ENCODE measurements around the gene ZBTB1.

DNA sequence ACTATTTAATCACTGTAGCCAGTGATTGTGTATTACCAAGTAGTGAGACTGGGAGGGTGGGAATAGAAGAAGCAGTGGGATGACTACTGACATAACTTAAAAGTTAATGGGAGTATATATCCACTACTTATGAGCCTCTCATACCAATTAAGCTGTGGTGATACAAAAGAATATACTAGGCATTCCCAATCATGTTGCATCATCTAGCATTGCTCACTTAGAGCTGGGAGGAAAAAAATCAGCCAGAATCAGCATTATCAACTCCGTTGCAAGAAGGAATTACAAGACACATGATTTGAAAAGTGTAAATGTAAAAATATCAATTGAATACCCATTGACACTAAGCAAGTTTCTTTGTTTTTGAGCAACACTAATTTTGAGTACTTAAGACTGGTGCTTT is 44.4 kb downstream of the ZBTB1 start:
- TF ChIP-seq, protein P1, sequence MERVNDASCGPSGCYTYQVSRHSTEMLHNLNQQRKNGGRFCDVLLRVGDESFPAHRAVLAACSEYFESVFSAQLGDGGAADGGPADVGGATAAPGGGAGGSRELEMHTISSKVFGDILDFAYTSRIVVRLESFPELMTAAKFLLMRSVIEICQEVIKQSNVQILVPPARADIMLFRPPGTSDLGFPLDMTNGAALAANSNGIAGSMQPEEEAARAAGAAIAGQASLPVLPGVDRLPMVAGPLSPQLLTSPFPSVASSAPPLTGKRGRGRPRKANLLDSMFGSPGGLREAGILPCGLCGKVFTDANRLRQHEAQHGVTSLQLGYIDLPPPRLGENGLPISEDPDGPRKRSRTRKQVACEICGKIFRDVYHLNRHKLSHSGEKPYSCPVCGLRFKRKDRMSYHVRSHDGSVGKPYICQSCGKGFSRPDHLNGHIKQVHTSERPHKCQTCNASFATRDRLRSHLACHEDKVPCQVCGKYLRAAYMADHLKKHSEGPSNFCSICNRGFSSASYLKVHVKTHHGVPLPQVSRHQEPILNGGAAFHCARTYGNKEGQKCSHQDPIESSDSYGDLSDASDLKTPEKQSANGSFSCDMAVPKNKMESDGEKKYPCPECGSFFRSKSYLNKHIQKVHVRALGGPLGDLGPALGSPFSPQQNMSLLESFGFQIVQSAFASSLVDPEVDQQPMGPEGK (CRISPR knock-in tag; IDR thresholded peaks at IDR 0.05; ENCODE audit: borderline replicate concordance): no peak
- no peak for TF ChIP-seq PPARA (CRISPR knock-in tag; IDR thresholded peaks at IDR 0.05; ENCODE audit: borderline replicate concordance)
- TF ChIP-seq RARB (CRISPR knock-in tag; IDR thresholded peaks at IDR 0.05): no peak
- TF ChIP-seq CSDC2 (CRISPR knock-in tag; IDR thresholded peaks at IDR 0.05): no peak
- no peak for TF ChIP-seq ZNF8 (CRISPR knock-in tag; IDR thresholded peaks at IDR 0.05)
- no peak for TF ChIP-seq ARNTL (CRISPR knock-in tag; IDR thresholded peaks at IDR 0.05; ENCODE audit: borderline replicate concordance, low read depth)
- TF ChIP-seq ZC3H10 (CRISPR knock-in tag; IDR thresholded peaks at IDR 0.05): no peak
- TF ChIP-seq, protein P2, sequence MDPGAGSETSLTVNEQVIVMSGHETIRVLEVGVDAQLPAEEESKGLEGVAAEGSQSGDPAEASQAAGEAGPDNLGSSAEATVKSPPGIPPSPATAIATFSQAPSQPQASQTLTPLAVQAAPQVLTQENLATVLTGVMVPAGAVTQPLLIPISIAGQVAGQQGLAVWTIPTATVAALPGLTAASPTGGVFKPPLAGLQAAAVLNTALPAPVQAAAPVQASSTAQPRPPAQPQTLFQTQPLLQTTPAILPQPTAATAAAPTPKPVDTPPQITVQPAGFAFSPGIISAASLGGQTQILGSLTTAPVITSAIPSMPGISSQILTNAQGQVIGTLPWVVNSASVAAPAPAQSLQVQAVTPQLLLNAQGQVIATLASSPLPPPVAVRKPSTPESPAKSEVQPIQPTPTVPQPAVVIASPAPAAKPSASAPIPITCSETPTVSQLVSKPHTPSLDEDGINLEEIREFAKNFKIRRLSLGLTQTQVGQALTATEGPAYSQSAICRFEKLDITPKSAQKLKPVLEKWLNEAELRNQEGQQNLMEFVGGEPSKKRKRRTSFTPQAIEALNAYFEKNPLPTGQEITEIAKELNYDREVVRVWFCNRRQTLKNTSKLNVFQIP (CRISPR knock-in tag; IDR thresholded peaks at IDR 0.05; ENCODE audit: borderline replicate concordance, low read depth): no peak
- no peak for TF ChIP-seq TCF4 (CRISPR knock-in tag; IDR thresholded peaks at IDR 0.05; ENCODE audit: borderline replicate concordance)
- no peak for TF ChIP-seq OSR1 (CRISPR knock-in tag; IDR thresholded peaks at IDR 0.05)
- no peak for TF ChIP-seq ZFP3 (CRISPR knock-in tag; IDR thresholded peaks at IDR 0.05)
- no peak for TF ChIP-seq ZFP30 (CRISPR knock-in tag; IDR thresholded peaks at IDR 0.05)
